SK-N-SH treated with all-trans-retinoic acid at 6 μM for 48 hours (cell line): ENCODE results near the gene CUL2.

Source experiments
- ARNTL ChIP-seq: fragments of 450-650 bp; formaldehyde crosslinking; IDR thresholded peaks from 2 replicates; pipeline ENCODE4 v1.5.0; 2020; ENCODE audit warnings: low read depth, mild to moderate bottlenecking, moderate library complexity, borderline replicate concordance
- BACH2 ChIP-seq: fragments of 250-450 bp; sonication (Bioruptor Pico); IDR thresholded peaks from 2 replicates; pipeline ENCODE4 v1.9.0; 2021; ENCODE audit warnings: mild to moderate bottlenecking, borderline replicate concordance
- GLIS3 ChIP-seq: fragments of 250-450 bp; sonication (Bioruptor Pico); IDR thresholded peaks from 2 replicates; pipeline ENCODE4 v1.5.0; 2020; ENCODE audit warnings: mild to moderate bottlenecking, moderate library complexity
- RARB ChIP-seq: fragments of 250-450 bp; sonication (Bioruptor Pico); IDR thresholded peaks from 2 replicates; pipeline ENCODE4 v1.8.0; 2021; ENCODE audit warnings: mild to moderate bottlenecking, moderate library complexity
- SNAI2 ChIP-seq: fragments of 250-450 bp; sonication (Bioruptor Pico); IDR thresholded peaks from 2 replicates; pipeline ENCODE4 v1.5.0; 2020; ENCODE audit warnings: mild to moderate bottlenecking, moderate library complexity
- TOX ChIP-seq: fragments of 250-450 bp; sonication (Bioruptor Pico); IDR thresholded peaks from 2 replicates; pipeline ENCODE4 v1.8.0; 2021; ENCODE audit warnings: mild to moderate bottlenecking, moderate library complexity, borderline replicate concordance
- ZC3H10 ChIP-seq: fragments of 250-450 bp; sonication (Bioruptor Pico); IDR thresholded peaks from 2 replicates; pipeline ENCODE4 v1.5.1; 2021; ENCODE audit warnings: mild to moderate bottlenecking, moderate library complexity
- ZFP3 ChIP-seq: fragments of 250-450 bp; sonication (Bioruptor Pico); IDR thresholded peaks from 2 replicates; pipeline ENCODE4 v1.5.0; 2020; ENCODE audit warnings: mild to moderate bottlenecking, moderate library complexity
- ZFP30 ChIP-seq: fragments of 450-650 bp; formaldehyde crosslinking; IDR thresholded peaks from 2 replicates; pipeline ENCODE4 v1.5.0; 2022; ENCODE audit warnings: mild to moderate bottlenecking, moderate library complexity
- ZNF565 ChIP-seq: fragments of 450-650 bp; formaldehyde crosslinking; conservative IDR thresholded peaks from 2 replicates; pipeline ENCODE4 v1.5.0; 2020; ENCODE audit warnings: low read depth, mild to moderate bottlenecking, moderate library complexity
- ZNF8 ChIP-seq: fragments of 450-650 bp; formaldehyde crosslinking; IDR thresholded peaks from 2 replicates; pipeline ENCODE4 v1.5.0; 2020; ENCODE audit warnings: mild to moderate bottlenecking, moderate library complexity
- TF ChIP-seq, protein P1 (sequence below): fragments of 250-450 bp; sonication (Bioruptor Pico); IDR thresholded peaks from 2 replicates; pipeline ENCODE4 v1.8.0; 2020; ENCODE audit warnings: mild to moderate bottlenecking, moderate library complexity, borderline replicate concordance

DNA sequence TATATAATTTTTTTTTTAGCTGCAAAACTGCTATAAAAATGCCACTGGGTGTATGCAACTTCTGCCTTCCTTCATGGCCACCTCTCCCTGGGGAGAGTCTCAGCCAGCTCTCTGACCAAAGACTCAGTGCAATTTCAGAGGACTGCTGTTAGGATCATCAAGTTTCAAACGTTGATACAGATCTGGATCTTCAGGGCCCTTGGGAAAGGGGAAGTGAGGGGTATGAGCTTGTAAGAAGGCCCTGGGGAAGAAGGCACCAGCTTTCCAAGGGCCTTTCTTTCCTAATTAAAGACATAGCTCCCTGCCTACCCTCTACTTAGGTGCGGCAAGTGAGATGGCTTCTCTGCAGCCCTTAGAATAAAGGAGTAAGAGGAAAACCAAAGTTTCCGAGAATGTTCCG, 130.4 kb downstream of the CUL2 start:
- no peak for TF ChIP-seq GLIS3 (CRISPR knock-in tag)
- TF ChIP-seq ZNF565 (CRISPR knock-in tag): no peak
- TF ChIP-seq, protein P1, sequence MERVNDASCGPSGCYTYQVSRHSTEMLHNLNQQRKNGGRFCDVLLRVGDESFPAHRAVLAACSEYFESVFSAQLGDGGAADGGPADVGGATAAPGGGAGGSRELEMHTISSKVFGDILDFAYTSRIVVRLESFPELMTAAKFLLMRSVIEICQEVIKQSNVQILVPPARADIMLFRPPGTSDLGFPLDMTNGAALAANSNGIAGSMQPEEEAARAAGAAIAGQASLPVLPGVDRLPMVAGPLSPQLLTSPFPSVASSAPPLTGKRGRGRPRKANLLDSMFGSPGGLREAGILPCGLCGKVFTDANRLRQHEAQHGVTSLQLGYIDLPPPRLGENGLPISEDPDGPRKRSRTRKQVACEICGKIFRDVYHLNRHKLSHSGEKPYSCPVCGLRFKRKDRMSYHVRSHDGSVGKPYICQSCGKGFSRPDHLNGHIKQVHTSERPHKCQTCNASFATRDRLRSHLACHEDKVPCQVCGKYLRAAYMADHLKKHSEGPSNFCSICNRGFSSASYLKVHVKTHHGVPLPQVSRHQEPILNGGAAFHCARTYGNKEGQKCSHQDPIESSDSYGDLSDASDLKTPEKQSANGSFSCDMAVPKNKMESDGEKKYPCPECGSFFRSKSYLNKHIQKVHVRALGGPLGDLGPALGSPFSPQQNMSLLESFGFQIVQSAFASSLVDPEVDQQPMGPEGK (CRISPR knock-in tag): no peak
- TF ChIP-seq BACH2 (CRISPR knock-in tag): no peak
- TF ChIP-seq RARB (CRISPR knock-in tag): no peak
- no peak for TF ChIP-seq ZNF8 (CRISPR knock-in tag)
- no peak for TF ChIP-seq ZFP30 (CRISPR knock-in tag)
- TF ChIP-seq ZFP3: no peak
- TF ChIP-seq ZC3H10: no peak
- no peak for TF ChIP-seq ARNTL (CRISPR knock-in tag)
- TF ChIP-seq SNAI2 (CRISPR knock-in tag): no peak
- TF ChIP-seq TOX (CRISPR knock-in tag): no peak
